Stomach (tissue), 19 donors: Measurements from ENCODE around the gene POLA1. TPM values are rescaled to one million over a fixed set of nuclear protein-coding genes. Genes with fewer than 3 reads are reported as not detected.
A peak's percentile ranks its signal among the peaks of the same experiment; 100 is the strongest.

Experiments used
- DNase-seq, 2 donors: peaks; one replicate each; pipeline versions ENCODE4 v3.0.0 to v3.0.0-alpha.2; 2013 to 2019
- H3K27ac ChIP-seq, 5 donors: fragments of 200-600 bp in 4 of 5; sonication (generic) in 4 of 5; one replicate each; pipeline ENCODE4 v1.5.1; 2013 to 2019; ENCODE audit warnings: mild to moderate bottlenecking in 1 of 5, moderate library complexity in 1 of 5
- H3K27me3 ChIP-seq, 3 donors: fragments of 200-600 bp; sonication (generic); one replicate each; pipeline ENCODE4 v1.5.1; 2017 to 2019; ENCODE audit warnings: mixed run types in 1 of 3
- H3K36me3 ChIP-seq, 4 donors: fragments of 200-600 bp; sonication (generic); 1 replicate in 3 of 4; 2 replicates in 1 of 4; pipeline ENCODE4 v1.5.1; 2016 to 2019
- H3K4me1 ChIP-seq, 4 donors: fragments of 200-600 bp; sonication (generic); one replicate each; pipeline ENCODE4 v1.5.1; 2016 to 2019
- H3K4me3 ChIP-seq, 4 donors: fragments of 200-600 bp; sonication (generic) in 3 of 4; one replicate each; pipeline ENCODE4 v1.5.1; 2016 to 2019; ENCODE audit warnings: mild to moderate bottlenecking in 1 of 4
- H3K9me3 ChIP-seq, 4 donors: fragments of 200-600 bp; sonication (generic); one replicate each; pipeline ENCODE4 v1.5.1; 2016 to 2019
- CTCF ChIP-seq, 7 experiments: fragments of 450-650 bp in 4 of 7; fragments of 200-600 bp in 3 of 7; sonication (generic) in 3 of 7; IDR thresholded peaks; one replicate each; pipeline ENCODE4 v1.5.1; 2016 to 2019; ENCODE audit warnings: antibody characterized with exemption in 7 of 7, control low read depth in 2 of 7, mild to moderate bottlenecking in 1 of 7
- EP300 ChIP-seq: sonication (generic); formaldehyde crosslinking; IDR thresholded peaks from one replicate; pipeline ENCODE4 v1.6.1; 2017; ENCODE audit warnings: antibody characterized with exemption
- POLR2A ChIP-seq, 4 donors: fragments of 450-650 bp; IDR thresholded peaks; one replicate each; pipeline ENCODE4 v1.6.1; 2016; ENCODE audit warnings: antibody characterized with exemption in 4 of 4, control low read depth in 2 of 4, mild to moderate bottlenecking in 1 of 4, moderate library complexity in 1 of 4
- POLR2AphosphoS5 ChIP-seq, 3 donors: sonication (generic); formaldehyde crosslinking; IDR thresholded peaks; one replicate each; pipeline ENCODE4 v1.6.1; 2016; ENCODE audit warnings: antibody characterized with exemption in 3 of 3
- WGBS, 5 donors: extraction: QIAGEN DNeasy Blood & Tissue Kit in 3 of 5; methylation state at CpG; one replicate each; pipeline versions ENCODE4 v1.1.5 to v1.1.7; 2013 to 2018; 5-methylcytosine and 5-hydroxymethylcytosine counted together
- intact Hi-C: fragments of 100-400 bp; cut with DNase I; formaldehyde crosslinking; loops from one replicate; pipeline ENCODE4 v1.15.1; 2023; ENCODE audit warnings: low total_unique reads
- long read RNA-seq, 10 donors: transcript quantifications; one replicate each; lab custom pipeline, GENCODE V29; 2026
- polyA plus RNA-seq, 3 donors: library from polyadenylated mRNA; stranded (reverse); fragments of 200-250 nt; gene quantifications; one replicate each; pipeline ENCODE4 v1.2.3, GENCODE V29; 2013
- total RNA-seq, 5 donors: library from RNA; depleted of rRNA; stranded (reverse); fragments of >200 nt; gene quantifications; one replicate each; pipeline versions ENCODE4 v1.1.0 to v1.2.3, GENCODE V29; 2014 to 2016
- donor health status: healthy with polysubstance abuse.
- donor health status: Bipolar disorder and iron deficiency.
- donor health status: healthy.

Gene POLA1
- total RNA-seq, result 10 to 100 TPM in 3 of 5 donors, 1 to 10 TPM in 2; 8.5 to 32.9 (median 22.3) TPM
- polyA plus RNA-seq, result 1 to 10 TPM; 2.7 to 3.3 (median 3.1) TPM
- long read RNA-seq, donor 1, result 0 reads
- long read RNA-seq, donor 2, result 0 reads
- long read RNA-seq, donor 3, result 0 reads
- long read RNA-seq, donor 4, result 0 reads
- long read RNA-seq, donor 5, result 0 reads
- long read RNA-seq, donor 6, result 0 reads
- long read RNA-seq, donor 7, partial matches to known transcripts, result 0 of 1 reads
- long read RNA-seq, donor 7, other reads (novel, unspliced or antisense), result 0 of 1 reads
- long read RNA-seq, donor 8, result 0 reads
- long read RNA-seq, donor 9, partial matches to known transcripts, result 662 of 662 reads
- long read RNA-seq, donor 9, other reads (novel, unspliced or antisense), result 0 of 662 reads
- long read RNA-seq, donor 10, result 0 reads

- Histone ChIP-seq H3K27ac (peak within 1 kb of the TSS; percentile 70 to 89 (median 82)), H3K27me3 (no peaks in the 10 kb centered on the region), H3K4me3 (peak within 1 kb of the TSS; percentile 52 to 73 (median 67)), H3K36me3 (no peaks in the 10 kb centered on the region), H3K9me3 (no peaks in the 10 kb centered on the region), H3K4me1 (peaks cover 0 to 21% (median 8%) of the 10 kb centered on the region in 4 donors)
- TF ChIP-seq POLR2AphosphoS5 (IDR thresholded peaks at IDR 0.05) (peak in 2 of 3 donors; percentile 57 to 86), EP300 (no peak), CTCF (IDR thresholded peaks at IDR 0.05) (peak in 1 of 7 experiments; percentile 16), POLR2A (IDR thresholded peaks at IDR 0.05) (no peak)
- WGBS, 5 donors, result 0 to 34% (median 7%) methylated on average over 18 to 70 of the region's 70 CpGs
- intact Hi-C loops, result no loop called here
- peak; percentile 91 to 98 for DNase-seq
These were observed at the start of gene POLA1 for GRCh38 chrX:24693453-24694202. TSS of gene POLA1 (plus strand) at chrX:24693918. CDS start at chrX:24693962, 44 bp downstream.

GRCh38 chrX:24646006-24646405, 47.7 kb upstream of the POLA1 start:
- Histone ChIP-seq H3K4me3 (peak overlapping the region in 1 of 4 donors; percentile 32), H3K27ac (no peak overlapping the region), H3K36me3 (no peaks in the 10 kb centered on the region), H3K9me3 (no peaks in the 10 kb centered on the region), H3K27me3 (peaks cover 0 to 20% (median 0%) of the 10 kb centered on the region in 3 donors), H3K4me1 (peaks cover 0 to 15% (median 7%) of the 10 kb centered on the region in 4 donors)
- intact Hi-C loops, result no loop called here
- DNase-seq, result peak in 1 of 2 donors; percentile 8
- TF ChIP-seq POLR2AphosphoS5 (IDR thresholded peaks at IDR 0.05), result no peak
- TF ChIP-seq POLR2A (IDR thresholded peaks at IDR 0.05), result no peak
- no peak for TF ChIP-seq CTCF (IDR thresholded peaks at IDR 0.05)
- no peak for TF ChIP-seq EP300
- 7 to 48% (median 34%) methylated on average over 10 of the region's 10 CpGs for WGBS, 5 donors

GRCh38 chrX:24646745-24647182, 47.0 kb upstream of the POLA1 start:
- peaks cover 0 to 20% (median 0%) of the 10 kb centered on the region in 3 donors for H3K27me3 ChIP-seq
- peak overlapping the region; percentile 21 to 32 (median 26) for H3K4me3 ChIP-seq
- H3K36me3 ChIP-seq, result no peaks in the 10 kb centered on the region
- intact Hi-C loops, result no loop called here
- no peaks in the 10 kb centered on the region for H3K9me3 ChIP-seq
- H3K27ac ChIP-seq, result no peak overlapping the region
- TF ChIP-seq POLR2A (IDR thresholded peaks at IDR 0.05) (no peak), EP300 (no peak), CTCF (IDR thresholded peaks at IDR 0.05) (no peak), POLR2AphosphoS5 (IDR thresholded peaks at IDR 0.05) (no peak)
- WGBS, 5 donors, result 2 to 21% (median 9%) methylated on average over 11 to 13 of the region's 13 CpGs
- peaks cover 0 to 15% (median 7%) of the 10 kb centered on the region in 4 donors for H3K4me1 ChIP-seq
- peak in 1 of 2 donors; percentile 31 for DNase-seq
